ENCODE results near the gene EPHB1.

DNA sequence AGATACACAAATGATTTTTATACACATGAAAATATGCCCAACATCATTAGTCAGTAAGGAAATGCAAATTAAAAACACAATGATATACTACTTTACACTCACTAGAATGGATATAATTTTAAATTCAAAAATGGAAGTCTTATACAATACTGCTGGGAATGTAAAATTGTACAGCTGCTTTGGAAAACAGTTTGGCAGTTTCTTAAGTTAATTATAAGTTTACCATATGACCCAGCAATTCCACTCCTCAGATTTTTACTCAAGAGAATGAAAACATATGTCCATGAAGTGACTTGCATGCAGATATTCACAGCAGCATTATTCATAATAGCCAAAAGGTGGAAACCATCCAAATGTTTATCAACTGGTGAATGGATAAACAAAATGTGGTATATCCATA, 281.3 kb downstream of the EPHB1 start:
- TF ChIP-seq, protein P1, sequence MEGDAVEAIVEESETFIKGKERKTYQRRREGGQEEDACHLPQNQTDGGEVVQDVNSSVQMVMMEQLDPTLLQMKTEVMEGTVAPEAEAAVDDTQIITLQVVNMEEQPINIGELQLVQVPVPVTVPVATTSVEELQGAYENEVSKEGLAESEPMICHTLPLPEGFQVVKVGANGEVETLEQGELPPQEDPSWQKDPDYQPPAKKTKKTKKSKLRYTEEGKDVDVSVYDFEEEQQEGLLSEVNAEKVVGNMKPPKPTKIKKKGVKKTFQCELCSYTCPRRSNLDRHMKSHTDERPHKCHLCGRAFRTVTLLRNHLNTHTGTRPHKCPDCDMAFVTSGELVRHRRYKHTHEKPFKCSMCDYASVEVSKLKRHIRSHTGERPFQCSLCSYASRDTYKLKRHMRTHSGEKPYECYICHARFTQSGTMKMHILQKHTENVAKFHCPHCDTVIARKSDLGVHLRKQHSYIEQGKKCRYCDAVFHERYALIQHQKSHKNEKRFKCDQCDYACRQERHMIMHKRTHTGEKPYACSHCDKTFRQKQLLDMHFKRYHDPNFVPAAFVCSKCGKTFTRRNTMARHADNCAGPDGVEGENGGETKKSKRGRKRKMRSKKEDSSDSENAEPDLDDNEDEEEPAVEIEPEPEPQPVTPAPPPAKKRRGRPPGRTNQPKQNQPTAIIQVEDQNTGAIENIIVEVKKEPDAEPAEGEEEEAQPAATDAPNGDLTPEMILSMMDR (conservative IDR thresholded peaks at IDR 0.05 in 1 of 2, IDR thresholded peaks at IDR 0.05 in 1 of 2; ENCODE audit: extremely low read depth in 1 of 2, insufficient read depth in 1 of 2, low read depth in 1 of 2, low read length in 2 of 2), result no peak
- TF ChIP-seq EZH2 (IDR thresholded peaks at IDR 0.05; ENCODE audit: borderline replicate concordance, low read length), result no peak

Measured in mammary epithelial cell (primary cell).